Transverse colon (tissue), 4 donors: ENCODE results near the gene PAK4.

Experiments used
- CTCF ChIP-seq, 5 experiments: fragments of 200-600 bp in 3 of 5; fragments of 450-650 bp in 2 of 5; sonication (generic) in 3 of 5; IDR thresholded peaks; 1 replicate in 2 of 5; 2 replicates in 3 of 5; pipeline ENCODE4 v1.5.1; 2016 to 2017; ENCODE audit warnings: antibody characterized with exemption in 5 of 5, inconsistent platforms in 3 of 5, mild to moderate bottlenecking in 2 of 5, moderate library complexity in 1 of 5
- POLR2AphosphoS5 ChIP-seq, 3 donors: sonication (generic); formaldehyde crosslinking; IDR thresholded peaks; one replicate each; pipeline ENCODE4 v1.6.1; 2016; ENCODE audit warnings: antibody characterized with exemption in 3 of 3

GRCh38 chr19:39125554-39126311, at the start of gene PAK4:
- TF ChIP-seq POLR2AphosphoS5 (IDR thresholded peaks at IDR 0.05), result peak; percentile 81 to 92 (median 87)
- peak in 1 of 5 experiments; percentile 19 for TF ChIP-seq CTCF (IDR thresholded peaks at IDR 0.05)
